Fibroblast of upper back skin (primary cell): ENCODE data around the gene TNFRSF18.
"Not testable (repeated sequence)": the region's sequence is repeated elsewhere in the genome, so short reads cannot be mapped to it uniquely, and the experiment has no call there.

Experiments
- DNase-seq: peaks from one replicate; pipeline ENCODE4 v3.0.0-alpha.2; 2013

TNFRSF18 gene

GRCh38 chr1:1206376-1206965 is at the start of gene TNFRSF18:
TSS of gene TNFRSF18 (minus strand) at chr1:1206592. CDS start at chr1:1206571, 21 bp downstream.
- DNase-seq, result no peak

GRCh38 chr1:1255611-1256010 is 49.2 kb upstream of the TNFRSF18 start:
- no peak for DNase-seq

GRCh38 chr1:1255078-1255477 is 48.7 kb upstream of the TNFRSF18 start:
- DNase-seq, result no peak

- DNase-seq, result no peak
Observed at GRCh38 chr1:1254667-1254998, 48.2 kb upstream of the TNFRSF18 start.

- DNase-seq, result no peak
Observed at GRCh38 chr1:1253972-1254666, 47.7 kb upstream of the TNFRSF18 start.

- DNase-seq, result no peak
Observed at GRCh38 chr1:1253314-1253713, 46.9 kb upstream of the TNFRSF18 start.

- no peak for DNase-seq
Observed at GRCh38 chr1:1250786-1251284, 44.4 kb upstream of the TNFRSF18 start.

GRCh38 chr1:1248009-1248913 is 41.9 kb upstream of the TNFRSF18 start:
- DNase-seq, result not testable (repeated sequence)

- DNase-seq, result no peak
Observed at GRCh38 chr1:1247341-1247913, 41.0 kb upstream of the TNFRSF18 start.

GRCh38 chr1:1246577-1247340 is 40.4 kb upstream of the TNFRSF18 start, which contains the start of gene C1QTNF12:
TSS of gene C1QTNF12 (minus strand) at chr1:1246722. CDS start at chr1:1246690, 32 bp downstream.
- no peak for DNase-seq

GRCh38 chr1:1245817-1246576 is 39.6 kb upstream of the TNFRSF18 start:
- DNase-seq, result no peak

GRCh38 chr1:1245178-1245816 is 38.9 kb upstream of the TNFRSF18 start:
- no peak for DNase-seq

- no peak for DNase-seq
Observed at GRCh38 chr1:1244192-1244811, 37.9 kb upstream of the TNFRSF18 start.

GRCh38 chr1:1243807-1244191 is 37.4 kb upstream of the TNFRSF18 start:
- DNase-seq, result no peak

- no peak for DNase-seq
Observed at GRCh38 chr1:1243266-1243660, 36.9 kb upstream of the TNFRSF18 start.

- DNase-seq, result no peak
Observed at GRCh38 chr1:1242461-1243265, 36.3 kb upstream of the TNFRSF18 start.

GRCh38 chr1:1241588-1242219 is 35.3 kb upstream of the TNFRSF18 start:
- no peak for DNase-seq

- DNase-seq, result no peak
Observed at GRCh38 chr1:1240822-1241587, 34.6 kb upstream of the TNFRSF18 start.
